Keratinocyte (primary cell): ENCODE measurements around the gene TMEM207. TPM values are rescaled to one million over a fixed set of nuclear protein-coding genes. Genes with fewer than 3 reads are reported as not detected.

Experiments
- DNase-seq: peaks from one replicate; pipeline ENCODE4 v3.0.0-alpha.2; 2011; ENCODE audit warnings: low read depth, missing footprints, low spot score
- FAIRE-seq: peaks from 2 replicates; lab custom pipeline; 2011; peaks lifted over from hg19 to GRCh38; lab: Jason Lieb, UNC
- H2AFZ ChIP-seq: 2 replicates; pipeline ENCODE4 v1.6.0; 2012; ENCODE audit warnings: low read length, control low read depth, inconsistent platforms; ENCODE audit not compliant: control insufficient read depth
- H3K27ac ChIP-seq: 2 replicates; pipeline ENCODE4 v1.5.1; 2011; ENCODE audit warnings: low read length; ENCODE audit not compliant: control insufficient read depth, insufficient read depth
- H3K27me3 ChIP-seq: 3 replicates; pipeline ENCODE4 v1.6.0; 2011; ENCODE audit warnings: low read length; ENCODE audit not compliant: control insufficient read depth, insufficient read depth; ENCODE audit errors: extremely low read depth
- H3K36me3 ChIP-seq, 2 experiments: 2 replicates in 1 of 2; 3 replicates in 1 of 2; pipeline ENCODE4 v1.5.1; 2011; ENCODE audit warnings: low read length in 2 of 2, mild to moderate bottlenecking in 1 of 2; ENCODE audit not compliant: control insufficient read depth in 2 of 2, insufficient read depth in 2 of 2; ENCODE audit errors: extremely low read depth in 1 of 2
- H3K4me1 ChIP-seq: 3 replicates; pipeline ENCODE4 v1.5.1; 2011; ENCODE audit warnings: low read length; ENCODE audit not compliant: control insufficient read depth, insufficient read depth; ENCODE audit errors: extremely low read depth
- H3K4me2 ChIP-seq: 3 replicates; pipeline ENCODE4 v1.6.0; 2011; ENCODE audit warnings: low read depth, low read length; ENCODE audit not compliant: control insufficient read depth, insufficient read depth; ENCODE audit errors: extremely low read depth
- H3K4me3 ChIP-seq, 3 experiments: fragments of 200-600 bp in 1 of 3; sonication (generic) in 1 of 3; 2 replicates in 2 of 3; 3 replicates in 1 of 3; pipeline ENCODE4 v1.5.1; 2011 to 2016; ENCODE audit warnings: low read length in 3 of 3, mild to moderate bottlenecking in 3 of 3, control low read depth in 2 of 3, inconsistent platforms in 1 of 3, low read depth in 1 of 3, mixed read lengths in 1 of 3, mixed run types in 1 of 3, moderate library complexity in 1 of 3; ENCODE audit not compliant: control insufficient read depth in 2 of 3, insufficient read depth in 2 of 3; ENCODE audit errors: extremely low read depth in 1 of 3
- H3K79me2 ChIP-seq: 2 replicates; pipeline ENCODE4 v1.6.0; 2012; ENCODE audit warnings: low read length; ENCODE audit not compliant: control insufficient read depth, insufficient read depth
- H3K9ac ChIP-seq: 3 replicates; pipeline ENCODE4 v1.6.0; 2011; ENCODE audit warnings: low read length; ENCODE audit not compliant: control insufficient read depth, insufficient read depth; ENCODE audit errors: extremely low read depth
- H3K9me1 ChIP-seq: 3 replicates; pipeline ENCODE4 v1.6.0; 2011; ENCODE audit warnings: low read length; ENCODE audit not compliant: control insufficient read depth, insufficient read depth; ENCODE audit errors: extremely low read depth
- H3K9me3 ChIP-seq: 2 replicates; pipeline ENCODE4 v1.5.1; 2012; ENCODE audit warnings: low read depth, low read length; ENCODE audit not compliant: control insufficient read depth
- H4K20me1 ChIP-seq: 3 replicates; pipeline ENCODE4 v1.6.0; 2011; ENCODE audit warnings: low read length; ENCODE audit not compliant: control insufficient read depth, insufficient read depth; ENCODE audit errors: extremely low read depth
- EZH2 ChIP-seq: IDR thresholded peaks from one replicate; pipeline ENCODE4 v1.6.1; 2012; ENCODE audit warnings: inconsistent platforms, mild to moderate bottlenecking, low read length, moderate library complexity
- dilution Hi-C: fragments of 300-500 bp; cut with MboI; formaldehyde crosslinking; loops from one replicate; pipeline ENCODE4 v1.7.0; 2020; ENCODE audit warnings: low sequenced_read_pairs; ENCODE audit not compliant: extremely low pct_ligation_motif_present
- polyA plus RNA-seq, 5 experiments: library from polyadenylated mRNA; depleted of rRNA in 3 of 5; stranded (reverse) in 3 of 5; stranded (forward) in 1 of 5; unstranded in 1 of 5; fragments of >200 nt; gene quantifications; 1 replicate in 1 of 5; 2 replicates in 3 of 5; 3 replicates in 1 of 5; pipeline versions ENCODE4 v1.2.1 to v1.2.3, GENCODE V29; 2011 to 2012; ENCODE audit warnings: missing spikeins in 2 of 5, low read depth in 1 of 5, low replicate concordance in 1 of 5
- TF ChIP-seq, protein P1 (sequence below), 3 experiments: IDR thresholded peaks in 1 of 3; conservative IDR thresholded peaks in 1 of 3; optimal IDR thresholded peaks in 1 of 3; 2 replicates in 2 of 3; 3 replicates in 1 of 3; pipeline versions ENCODE3 to v1.5.1; 2011; ENCODE audit warnings: low read length in 3 of 3, mild to moderate bottlenecking in 3 of 3, moderate library complexity in 2 of 3, control low read depth in 1 of 3, inconsistent platforms in 1 of 3; ENCODE audit not compliant: insufficient read depth in 2 of 3; ENCODE audit errors: extremely low read depth in 1 of 3

Gene TMEM207
- polyA plus RNA-seq, 1 donor (not counting 4 experiments of a cell fraction or from before 2014, with no cell fraction given), result not detected

DNA sequence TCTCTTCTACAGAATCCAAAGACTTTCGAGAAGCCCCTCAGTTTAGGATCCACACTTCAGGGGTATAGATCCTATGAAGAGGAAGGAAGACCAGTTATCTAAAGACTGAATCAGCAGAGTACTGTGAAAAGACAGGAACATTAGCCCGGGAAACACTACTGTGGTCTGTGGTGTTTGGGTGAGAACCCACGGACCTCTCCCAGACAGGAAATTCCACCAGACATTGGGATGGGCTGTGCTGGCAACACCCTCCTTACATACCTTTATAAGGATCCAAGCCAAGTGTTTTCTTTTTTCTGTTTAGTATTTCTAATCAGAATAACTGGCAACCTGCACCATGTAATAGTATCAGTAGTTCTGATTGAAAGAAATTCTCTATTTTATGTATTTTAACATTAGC, 14.1 kb downstream of the TMEM207 start:
- FAIRE-seq (peak; percentile 86), DNase-seq (no peak)
- dilution Hi-C loops, result no loop called here
- Histone ChIP-seq H3K4me3 (no peak overlapping the region), H3K4me2 (peak overlapping the region; percentile 52), H3K27me3 (no peaks in the 10 kb centered on the region), H4K20me1 (no peaks in the 10 kb centered on the region), H2AFZ (peak overlapping the region; percentile 52), H3K27ac (peak overlapping the region; percentile 13), H3K4me1 (peaks cover 35% of the 10 kb centered on the region), H3K79me2 (no peaks in the 10 kb centered on the region), H3K9me3 (peaks cover 2% of the 10 kb centered on the region), H3K9ac (no peak overlapping the region), H3K9me1 (no peaks in the 10 kb centered on the region), H3K36me3 (no peaks in the 10 kb centered on the region)
- TF ChIP-seq, protein P1, sequence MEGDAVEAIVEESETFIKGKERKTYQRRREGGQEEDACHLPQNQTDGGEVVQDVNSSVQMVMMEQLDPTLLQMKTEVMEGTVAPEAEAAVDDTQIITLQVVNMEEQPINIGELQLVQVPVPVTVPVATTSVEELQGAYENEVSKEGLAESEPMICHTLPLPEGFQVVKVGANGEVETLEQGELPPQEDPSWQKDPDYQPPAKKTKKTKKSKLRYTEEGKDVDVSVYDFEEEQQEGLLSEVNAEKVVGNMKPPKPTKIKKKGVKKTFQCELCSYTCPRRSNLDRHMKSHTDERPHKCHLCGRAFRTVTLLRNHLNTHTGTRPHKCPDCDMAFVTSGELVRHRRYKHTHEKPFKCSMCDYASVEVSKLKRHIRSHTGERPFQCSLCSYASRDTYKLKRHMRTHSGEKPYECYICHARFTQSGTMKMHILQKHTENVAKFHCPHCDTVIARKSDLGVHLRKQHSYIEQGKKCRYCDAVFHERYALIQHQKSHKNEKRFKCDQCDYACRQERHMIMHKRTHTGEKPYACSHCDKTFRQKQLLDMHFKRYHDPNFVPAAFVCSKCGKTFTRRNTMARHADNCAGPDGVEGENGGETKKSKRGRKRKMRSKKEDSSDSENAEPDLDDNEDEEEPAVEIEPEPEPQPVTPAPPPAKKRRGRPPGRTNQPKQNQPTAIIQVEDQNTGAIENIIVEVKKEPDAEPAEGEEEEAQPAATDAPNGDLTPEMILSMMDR (optimal IDR thresholded peaks at IDR 0.05 in 1 of 3, IDR thresholded peaks at IDR 0.05 in 1 of 3, conservative IDR thresholded peaks at IDR 0.05 in 1 of 3; ENCODE audit: extremely low read depth in 1 of 3, insufficient read depth in 2 of 3, low read length in 3 of 3), result no peak
- no peak for TF ChIP-seq EZH2

DNA sequence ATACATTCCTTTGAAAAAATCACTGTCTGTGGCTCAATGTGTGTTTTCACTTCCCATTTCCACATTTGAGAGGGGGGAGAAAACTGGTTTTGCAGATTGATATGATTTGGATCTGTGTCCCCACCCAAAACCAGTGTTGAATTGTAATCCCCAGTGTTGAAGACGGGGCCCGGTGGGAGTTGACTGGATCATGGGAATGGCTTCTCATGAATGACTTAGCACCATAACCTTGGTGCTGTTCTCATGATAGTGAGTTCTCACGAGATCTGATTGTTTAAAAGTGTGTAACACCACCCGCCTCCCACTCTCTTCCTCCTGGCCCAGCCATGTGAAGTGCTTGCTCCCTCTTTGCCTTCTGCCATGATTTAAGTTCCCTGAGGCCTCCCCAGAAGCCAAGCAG, 16.1 kb downstream of the TMEM207 start:
- no peak overlapping the region for H2AFZ ChIP-seq
- H3K9ac ChIP-seq, result no peak overlapping the region
- no peaks in the 10 kb centered on the region for H3K36me3 ChIP-seq
- no peak overlapping the region for H3K4me2 ChIP-seq
- DNase-seq (no peak), FAIRE-seq (no peak)
- H3K4me3 ChIP-seq, result no peak overlapping the region
- H3K4me1 ChIP-seq, result peaks cover 36% of the 10 kb centered on the region
- H3K9me3 ChIP-seq, result peaks cover 2% of the 10 kb centered on the region
- dilution Hi-C loops, result no loop called here
- no peak overlapping the region for H3K27ac ChIP-seq
- H3K27me3 ChIP-seq, result no peaks in the 10 kb centered on the region
- no peaks in the 10 kb centered on the region for H3K79me2 ChIP-seq
- no peak for TF ChIP-seq EZH2
- TF ChIP-seq, protein P1 (optimal IDR thresholded peaks at IDR 0.05 in 1 of 3, IDR thresholded peaks at IDR 0.05 in 1 of 3, conservative IDR thresholded peaks at IDR 0.05 in 1 of 3; ENCODE audit: extremely low read depth in 1 of 3, insufficient read depth in 2 of 3, low read length in 3 of 3), result no peak
- H4K20me1 ChIP-seq, result no peaks in the 10 kb centered on the region
- no peaks in the 10 kb centered on the region for H3K9me1 ChIP-seq
